ENCODE measurements around the gene LRPAP1.

LRPAP1 gene

GRCh38 chr4:3473996-3474765 is 58.0 kb downstream of the LRPAP1 start:
- peaks cover 0 to 3% (median 0%) of the 10 kb centered on the region in 5 experiments for H3K27me3 ChIP-seq (replicated peaks in 2 of 5; ENCODE audit: control insufficient read depth in 4 of 5, insufficient read depth in 5 of 5, low read length in 4 of 5)
- H3K4me1 ChIP-seq (ENCODE audit: control extremely low read depth in 1 of 4, control insufficient read depth in 4 of 4, insufficient read depth in 4 of 4, low read length in 3 of 4), result no peaks in the 10 kb centered on the region
- CTCF ChIA-PET, result no interaction called here
- DNase-seq, result no peak
- H3K27ac ChIP-seq (ENCODE audit: insufficient read depth in 1 of 2, low read depth in 1 of 2, low read length in 2 of 2, poor library complexity in 1 of 2, severe bottlenecking in 2 of 2), result no peak overlapping the region
- POLR2A ChIA-PET, result no interaction called here
- no peaks in the 10 kb centered on the region for H3K36me3 ChIP-seq (ENCODE audit: control insufficient read depth in 4 of 4, insufficient read depth in 4 of 4, low read length in 3 of 4)
- H3K4me3 ChIP-seq (ENCODE audit: control insufficient read depth in 1 of 7, extremely low read depth in 1 of 7, insufficient read depth in 4 of 7, low read depth in 2 of 7, low read length in 6 of 7), result no peak overlapping the region
- WGBS (ENCODE audit: insufficient coverage), result 90% methylated on average over 9 of the region's 13 CpGs
- H3K9me3 ChIP-seq (ENCODE audit: control extremely low read depth in 1 of 5, control insufficient read depth in 4 of 5, insufficient read depth in 2 of 5, low read depth in 1 of 5, low read length in 4 of 5), result no peaks in the 10 kb centered on the region

GRCh38 chr4:3473181-3473950 is 58.9 kb downstream of the LRPAP1 start:
- H3K4me1 ChIP-seq (ENCODE audit: control extremely low read depth in 1 of 4, control insufficient read depth in 4 of 4, insufficient read depth in 4 of 4, low read length in 3 of 4), result no peaks in the 10 kb centered on the region
- no peak overlapping the region for H3K4me3 ChIP-seq (ENCODE audit: control insufficient read depth in 1 of 7, extremely low read depth in 1 of 7, insufficient read depth in 4 of 7, low read depth in 2 of 7, low read length in 6 of 7)
- H3K36me3 ChIP-seq (ENCODE audit: control insufficient read depth in 4 of 4, insufficient read depth in 4 of 4, low read length in 3 of 4), result no peaks in the 10 kb centered on the region
- no peak overlapping the region for H3K27ac ChIP-seq (ENCODE audit: insufficient read depth in 1 of 2, low read depth in 1 of 2, low read length in 2 of 2, poor library complexity in 1 of 2, severe bottlenecking in 2 of 2)
- peaks cover 0 to 1% (median 0%) of the 10 kb centered on the region in 5 experiments for H3K9me3 ChIP-seq (ENCODE audit: control extremely low read depth in 1 of 5, control insufficient read depth in 4 of 5, insufficient read depth in 2 of 5, low read depth in 1 of 5, low read length in 4 of 5)
- ChIA-PET CTCF (no interaction called here), POLR2A (no interaction called here)
- DNase-seq, result no peak
- H3K27me3 ChIP-seq (replicated peaks in 2 of 5; ENCODE audit: control insufficient read depth in 4 of 5, insufficient read depth in 5 of 5, low read length in 4 of 5), result peaks cover 0 to 3% (median 0%) of the 10 kb centered on the region in 5 experiments
- WGBS (ENCODE audit: insufficient coverage), result 91% methylated on average over 40 of the region's 41 CpGs

GRCh38 chr4:3472411-3473141 is 59.6 kb downstream of the LRPAP1 start:
- Histone ChIP-seq H3K4me1 (ENCODE audit: control extremely low read depth in 1 of 4, control insufficient read depth in 4 of 4, insufficient read depth in 4 of 4, low read length in 3 of 4) (no peaks in the 10 kb centered on the region), H3K4me3 (ENCODE audit: control insufficient read depth in 1 of 7, extremely low read depth in 1 of 7, insufficient read depth in 4 of 7, low read depth in 2 of 7, low read length in 6 of 7) (no peak overlapping the region), H3K27ac (ENCODE audit: insufficient read depth in 1 of 2, low read depth in 1 of 2, low read length in 2 of 2, poor library complexity in 1 of 2, severe bottlenecking in 2 of 2) (no peak overlapping the region)

GRCh38 chr4:3471886-3472285 is 60.3 kb downstream of the LRPAP1 start:
- ChIA-PET CTCF (interaction anchor here (0.9 to 1.3 kb wide), 3 partner anchors 8 to 10 kb away, joined by 3 to 4 read pairs (median 3); partner anchors contain the start of gene DOK7), POLR2A (no interaction called here)
- Histone ChIP-seq H3K4me3 (ENCODE audit: control insufficient read depth in 1 of 7, extremely low read depth in 1 of 7, insufficient read depth in 4 of 7, low read depth in 2 of 7, low read length in 6 of 7) (no peak overlapping the region), H3K27me3 (replicated peaks in 2 of 5; ENCODE audit: control insufficient read depth in 4 of 5, insufficient read depth in 5 of 5, low read length in 4 of 5) (peaks cover 0 to 3% (median 0%) of the 10 kb centered on the region in 5 experiments), H3K9me3 (ENCODE audit: control extremely low read depth in 1 of 5, control insufficient read depth in 4 of 5, insufficient read depth in 2 of 5, low read depth in 1 of 5, low read length in 4 of 5) (peaks cover 0 to 2% (median 0%) of the 10 kb centered on the region in 5 experiments), H3K36me3 (ENCODE audit: control insufficient read depth in 4 of 4, insufficient read depth in 4 of 4, low read length in 3 of 4) (no peaks in the 10 kb centered on the region), H3K27ac (ENCODE audit: insufficient read depth in 1 of 2, low read depth in 1 of 2, low read length in 2 of 2, poor library complexity in 1 of 2, severe bottlenecking in 2 of 2) (no peak overlapping the region), H3K4me1 (ENCODE audit: control extremely low read depth in 1 of 4, control insufficient read depth in 4 of 4, insufficient read depth in 4 of 4, low read length in 3 of 4) (no peaks in the 10 kb centered on the region)
- no peak for DNase-seq
- WGBS (ENCODE audit: insufficient coverage), result 88% methylated on average over 15 of the region's 15 CpGs

More at GRCh38 chr4:3472411-3473141, 59.6 kb downstream of the LRPAP1 start:
- WGBS (ENCODE audit: insufficient coverage), result 94% methylated on average over 26 of the region's 27 CpGs
- POLR2A ChIA-PET, result no interaction called here
- Histone ChIP-seq H3K36me3 (ENCODE audit: control insufficient read depth in 4 of 4, insufficient read depth in 4 of 4, low read length in 3 of 4) (no peaks in the 10 kb centered on the region), H3K9me3 (ENCODE audit: control extremely low read depth in 1 of 5, control insufficient read depth in 4 of 5, insufficient read depth in 2 of 5, low read depth in 1 of 5, low read length in 4 of 5) (peaks cover 0 to 2% (median 0%) of the 10 kb centered on the region in 5 experiments), H3K27me3 (replicated peaks in 2 of 5; ENCODE audit: control insufficient read depth in 4 of 5, insufficient read depth in 5 of 5, low read length in 4 of 5) (peaks cover 0 to 3% (median 0%) of the 10 kb centered on the region in 5 experiments)
- no peak for DNase-seq
- CTCF ChIA-PET, result interaction anchor here (0.9 to 1.3 kb wide), 3 partner anchors 8 to 9 kb away, joined by 3 to 4 read pairs (median 3); partner anchors contain the start of gene DOK7

- WGBS (ENCODE audit: insufficient coverage), result 97% methylated on average over 21 of the region's 23 CpGs
- POLR2A ChIA-PET, result no interaction called here
- CTCF ChIA-PET, result interaction anchor here (1.5 to 2.7 kb wide), 2 partner anchors 10 to 270 kb away, joined by 3 to 20 read pairs; no protein-coding TSS in a partner anchor
- peaks cover 0 to 3% (median 0%) of the 10 kb centered on the region in 5 experiments for H3K27me3 ChIP-seq (replicated peaks in 2 of 5; ENCODE audit: control insufficient read depth in 4 of 5, insufficient read depth in 5 of 5, low read length in 4 of 5)
- no peaks in the 10 kb centered on the region for H3K4me1 ChIP-seq (ENCODE audit: control extremely low read depth in 1 of 4, control insufficient read depth in 4 of 4, insufficient read depth in 4 of 4, low read length in 3 of 4)
- no peak overlapping the region for H3K27ac ChIP-seq (ENCODE audit: insufficient read depth in 1 of 2, low read depth in 1 of 2, low read length in 2 of 2, poor library complexity in 1 of 2, severe bottlenecking in 2 of 2)
- peaks cover 0 to 2% (median 0%) of the 10 kb centered on the region in 5 experiments for H3K9me3 ChIP-seq (ENCODE audit: control extremely low read depth in 1 of 5, control insufficient read depth in 4 of 5, insufficient read depth in 2 of 5, low read depth in 1 of 5, low read length in 4 of 5)
- DNase-seq, result no peak
- no peak overlapping the region for H3K4me3 ChIP-seq (ENCODE audit: control insufficient read depth in 1 of 7, extremely low read depth in 1 of 7, insufficient read depth in 4 of 7, low read depth in 2 of 7, low read length in 6 of 7)
- H3K36me3 ChIP-seq (ENCODE audit: control insufficient read depth in 4 of 4, insufficient read depth in 4 of 4, low read length in 3 of 4), result no peaks in the 10 kb centered on the region
These were observed 61.0 kb downstream of the LRPAP1 start for GRCh38 chr4:3471098-3471760.

GRCh38 chr4:3470244-3471097 is 61.8 kb downstream of the LRPAP1 start:
- POLR2A ChIA-PET, result no interaction called here
- Histone ChIP-seq H3K4me3 (ENCODE audit: control insufficient read depth in 1 of 7, extremely low read depth in 1 of 7, insufficient read depth in 4 of 7, low read depth in 2 of 7, low read length in 6 of 7) (no peak overlapping the region), H3K4me1 (ENCODE audit: control extremely low read depth in 1 of 4, control insufficient read depth in 4 of 4, insufficient read depth in 4 of 4, low read length in 3 of 4) (no peaks in the 10 kb centered on the region), H3K36me3 (ENCODE audit: control insufficient read depth in 4 of 4, insufficient read depth in 4 of 4, low read length in 3 of 4) (no peaks in the 10 kb centered on the region), H3K27me3 (replicated peaks in 2 of 5; ENCODE audit: control insufficient read depth in 4 of 5, insufficient read depth in 5 of 5, low read length in 4 of 5) (peaks cover 0 to 9% (median 2%) of the 10 kb centered on the region in 5 experiments), H3K27ac (ENCODE audit: insufficient read depth in 1 of 2, low read depth in 1 of 2, low read length in 2 of 2, poor library complexity in 1 of 2, severe bottlenecking in 2 of 2) (no peak overlapping the region), H3K9me3 (ENCODE audit: control extremely low read depth in 1 of 5, control insufficient read depth in 4 of 5, insufficient read depth in 2 of 5, low read depth in 1 of 5, low read length in 4 of 5) (peaks cover 0 to 2% (median 0%) of the 10 kb centered on the region in 5 experiments)
- WGBS (ENCODE audit: insufficient coverage), result 91% methylated on average over 25 of the region's 25 CpGs
- DNase-seq, result no peak
- CTCF ChIA-PET, result interaction anchor here (1.5 to 2.7 kb wide), 2 partner anchors 10 to 269 kb away, joined by 3 to 20 read pairs; no protein-coding TSS in a partner anchor

Measured in common myeloid progenitor, CD34-positive (primary cell).